ENCODE results near the gene TTC9B.

DNA sequence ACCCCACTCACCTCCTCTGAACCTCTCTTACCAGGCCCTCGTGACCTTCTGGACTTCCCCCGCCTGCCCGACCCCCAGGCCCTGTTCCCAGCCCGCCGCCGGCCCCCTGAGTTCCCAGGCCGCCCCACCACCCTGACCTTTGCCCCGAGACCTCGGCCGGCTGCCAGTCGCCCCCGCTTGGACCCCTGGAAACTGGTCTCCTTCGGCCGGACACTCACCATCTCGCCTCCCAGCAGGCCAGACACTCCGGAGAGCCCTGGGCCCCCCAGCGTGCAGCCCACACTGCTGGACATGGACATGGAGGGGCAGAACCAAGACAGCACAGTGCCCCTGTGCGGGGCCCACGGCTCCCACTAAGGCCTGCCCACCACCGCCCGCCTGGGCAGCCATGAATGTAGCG is 3.2 kb downstream of the TTC9B start:
- TF ChIP-seq, protein P1, sequence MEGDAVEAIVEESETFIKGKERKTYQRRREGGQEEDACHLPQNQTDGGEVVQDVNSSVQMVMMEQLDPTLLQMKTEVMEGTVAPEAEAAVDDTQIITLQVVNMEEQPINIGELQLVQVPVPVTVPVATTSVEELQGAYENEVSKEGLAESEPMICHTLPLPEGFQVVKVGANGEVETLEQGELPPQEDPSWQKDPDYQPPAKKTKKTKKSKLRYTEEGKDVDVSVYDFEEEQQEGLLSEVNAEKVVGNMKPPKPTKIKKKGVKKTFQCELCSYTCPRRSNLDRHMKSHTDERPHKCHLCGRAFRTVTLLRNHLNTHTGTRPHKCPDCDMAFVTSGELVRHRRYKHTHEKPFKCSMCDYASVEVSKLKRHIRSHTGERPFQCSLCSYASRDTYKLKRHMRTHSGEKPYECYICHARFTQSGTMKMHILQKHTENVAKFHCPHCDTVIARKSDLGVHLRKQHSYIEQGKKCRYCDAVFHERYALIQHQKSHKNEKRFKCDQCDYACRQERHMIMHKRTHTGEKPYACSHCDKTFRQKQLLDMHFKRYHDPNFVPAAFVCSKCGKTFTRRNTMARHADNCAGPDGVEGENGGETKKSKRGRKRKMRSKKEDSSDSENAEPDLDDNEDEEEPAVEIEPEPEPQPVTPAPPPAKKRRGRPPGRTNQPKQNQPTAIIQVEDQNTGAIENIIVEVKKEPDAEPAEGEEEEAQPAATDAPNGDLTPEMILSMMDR (conservative IDR thresholded peaks at IDR 0.05) = no peak
- TF ChIP-seq EZH2 (IDR thresholded peaks at IDR 0.05; ENCODE audit: low read depth) = no peak
